H1 (cell line): ENCODE measurements around the gene TGFB2. TPM values are rescaled to one million over a fixed set of nuclear protein-coding genes. Genes with fewer than 3 reads are reported as not detected.

Experiments used
- CTCF ChIA-PET: fragments of 300-600 bp; sonication (Branson Sonifier 250); formaldehyde crosslinking; loops from one replicate; lab custom pipeline; 2021; ENCODE audit not compliant: partially characterized antibody; lab: Charles Lee
- POLR2A ChIA-PET: fragments of 300-600 bp; sonication (Branson Sonifier 250); formaldehyde crosslinking; loops from one replicate; lab custom pipeline; 2021; ENCODE audit warnings: inconsistent platforms; ENCODE audit not compliant: partially characterized antibody; lab: Charles Lee
- DNase-seq, 2 experiments: peaks; one replicate each; pipeline versions ENCODE4 v3.0.0 to v3.0.0-alpha.2; 2010 to 2022; ENCODE audit warnings: low spot score in 2 of 2, low read depth in 1 of 2, mixed read lengths in 1 of 2
- FAIRE-seq: peaks from 2 replicates; lab custom pipeline; 2011; peaks lifted over from hg19 to GRCh38; lab: Jason Lieb, UNC
- H2AFZ ChIP-seq: 2 replicates; pipeline ENCODE4 v1.8.1; 2012; ENCODE audit warnings: low read length, inconsistent platforms
- H2AK5ac ChIP-seq: 2 replicates; pipeline ENCODE4 v1.6.1; 2013; ENCODE audit warnings: low read depth, low read length
- H2BK120ac ChIP-seq: replicated peaks from 2 replicates; pipeline ENCODE3; 2013; ENCODE audit warnings: low read depth, low read length, inconsistent platforms
- H2BK12ac ChIP-seq: 2 replicates; pipeline ENCODE4 v1.6.1; 2013; ENCODE audit warnings: low read depth, low read length
- H2BK15ac ChIP-seq: 2 replicates; pipeline ENCODE4 v1.6.1; 2013; ENCODE audit warnings: low read length
- H2BK20ac ChIP-seq: 2 replicates; pipeline ENCODE4 v1.6.1; 2013; ENCODE audit warnings: low read length
- H2BK5ac ChIP-seq: 2 replicates; pipeline ENCODE4 v1.6.1; 2013; ENCODE audit warnings: low read depth, low read length
- H3K14ac ChIP-seq: 2 replicates; pipeline ENCODE4 v1.6.1; 2013; ENCODE audit warnings: inconsistent platforms; ENCODE audit not compliant: insufficient read length
- H3K18ac ChIP-seq: 2 replicates; pipeline ENCODE4 v1.6.1; 2013; ENCODE audit warnings: low read length; ENCODE audit errors: extremely low read depth
- H3K23ac ChIP-seq: 2 replicates; pipeline ENCODE4 v1.6.1; 2013; ENCODE audit warnings: inconsistent platforms; ENCODE audit not compliant: insufficient read length
- H3K23me2 ChIP-seq: 2 replicates; pipeline ENCODE4 v1.6.1; 2013; ENCODE audit warnings: low read depth, low read length
- H3K27ac ChIP-seq: 2 replicates; pipeline ENCODE4 v1.6.1; 2011; ENCODE audit warnings: low read depth, low read length, inconsistent platforms
- H3K27me3 ChIP-seq, 4 experiments: replicated peaks in 1 of 4; 1 replicate in 1 of 4; 2 replicates in 3 of 4; pipeline versions ENCODE4 v1.6.1 to v1.8.1; 2011 to 2013; ENCODE audit warnings: low read length in 3 of 4, mild to moderate bottlenecking in 3 of 4, inconsistent platforms in 2 of 4, mixed read lengths in 2 of 4, moderate library complexity in 1 of 4; ENCODE audit not compliant: control insufficient read depth in 3 of 4, insufficient read depth in 3 of 4; ENCODE audit errors: extremely low read depth in 1 of 4
- H3K36me3 ChIP-seq, 4 experiments: 2 replicates each; pipeline versions ENCODE4 v1.6.1 to v1.8.1; 2011 to 2013; ENCODE audit warnings: mild to moderate bottlenecking in 4 of 4, low read length in 3 of 4, moderate library complexity in 2 of 4, control low read depth in 1 of 4, inconsistent platforms in 1 of 4; ENCODE audit not compliant: insufficient read depth in 4 of 4, control insufficient read depth in 2 of 4
- H3K4ac ChIP-seq: replicated peaks from 2 replicates; pipeline ENCODE3; 2013; ENCODE audit warnings: low read length, low read depth, mixed read lengths, inconsistent platforms; ENCODE audit not compliant: insufficient read length
- H3K4me1 ChIP-seq, 4 experiments: replicated peaks in 1 of 4; 1 replicate in 1 of 4; 2 replicates in 3 of 4; pipeline versions ENCODE4 v1.6.1 to v1.8.1; 2011 to 2013; ENCODE audit warnings: low read length in 3 of 4, inconsistent platforms in 2 of 4, mixed read lengths in 1 of 4; ENCODE audit not compliant: insufficient read depth in 4 of 4, control insufficient read depth in 3 of 4
- H3K4me2 ChIP-seq, 2 experiments: 2 replicates each; pipeline versions ENCODE4 v1.6.1 to v1.8.1; 2011 to 2013; ENCODE audit warnings: low read depth in 2 of 2, low read length in 2 of 2, control low read depth in 1 of 2, inconsistent platforms in 1 of 2, mild to moderate bottlenecking in 1 of 2; ENCODE audit not compliant: insufficient read depth in 1 of 2
- H3K4me3 ChIP-seq, 4 experiments: fragments of 200-600, 300-600 bp in 1 of 4; sonication (generic), shearing (Covaris generic), sonication (Bioruptor Twin) in 1 of 4; 2 replicates each; pipeline versions ENCODE4 v1.5.1 to v1.8.1; 2011 to 2016; ENCODE audit warnings: low read length in 4 of 4, low read depth in 3 of 4, control low read depth in 2 of 4, inconsistent platforms in 2 of 4, mild to moderate bottlenecking in 2 of 4, mixed read lengths in 1 of 4, moderate library complexity in 1 of 4; ENCODE audit not compliant: insufficient read depth in 2 of 4; ENCODE audit errors: extremely low read depth in 1 of 4
- H3K56ac ChIP-seq: replicated peaks from 2 replicates; pipeline ENCODE3; 2013; ENCODE audit warnings: low read depth, mild to moderate bottlenecking, mixed read lengths, low read length, inconsistent platforms; ENCODE audit not compliant: insufficient read length
- H3K79me1 ChIP-seq: 2 replicates; pipeline ENCODE4 v1.6.1; 2013; ENCODE audit warnings: low read depth, low read length, control low read depth
- H3K79me2 ChIP-seq, 2 experiments: 2 replicates each; pipeline versions ENCODE4 v1.6.1 to v1.8.1; 2012 to 2013; ENCODE audit warnings: low read length in 2 of 2, mild to moderate bottlenecking in 2 of 2, inconsistent platforms in 1 of 2; ENCODE audit not compliant: insufficient read depth in 2 of 2, control insufficient read depth in 1 of 2
- H3K9ac ChIP-seq, 4 experiments: replicated peaks in 1 of 4; 1 replicate in 1 of 4; 2 replicates in 3 of 4; pipeline versions ENCODE4 v1.6.1 to v1.8.1; 2011 to 2013; ENCODE audit warnings: low read depth in 3 of 4, low read length in 3 of 4, control low read depth in 2 of 4, mild to moderate bottlenecking in 2 of 4, moderate library complexity in 2 of 4, inconsistent platforms in 1 of 4; ENCODE audit errors: extremely low read depth in 1 of 4
- H3K9me3 ChIP-seq, 2 experiments: 2 replicates each; pipeline versions ENCODE4 v1.6.1 to v1.8.1; 2012 to 2013; ENCODE audit warnings: mild to moderate bottlenecking in 2 of 2, moderate library complexity in 2 of 2, control low read depth in 1 of 2, inconsistent platforms in 1 of 2, low read depth in 1 of 2, low read length in 1 of 2, mixed read lengths in 1 of 2; ENCODE audit not compliant: insufficient read depth in 2 of 2
- H4K20me1 ChIP-seq, 2 experiments: replicated peaks in 1 of 2; 2 replicates each; pipeline versions ENCODE3 to v1.8.1; 2011 to 2013; ENCODE audit warnings: inconsistent platforms in 2 of 2, low read length in 2 of 2, mild to moderate bottlenecking in 1 of 2; ENCODE audit not compliant: insufficient read depth in 2 of 2, control insufficient read depth in 1 of 2
- H4K5ac ChIP-seq: 2 replicates; pipeline ENCODE4 v1.6.1; 2013; ENCODE audit warnings: low read length, low read depth, mixed read lengths, inconsistent platforms; ENCODE audit not compliant: insufficient read length
- H4K8ac ChIP-seq: 2 replicates; pipeline ENCODE4 v1.8.0; 2013; ENCODE audit warnings: mild to moderate bottlenecking, moderate library complexity, low read length, inconsistent platforms; ENCODE audit not compliant: insufficient read depth; ENCODE audit errors: extremely low read depth
- H4K91ac ChIP-seq: replicated peaks from 2 replicates; pipeline ENCODE3; 2013; ENCODE audit warnings: low read length, mixed read lengths, inconsistent platforms; ENCODE audit not compliant: insufficient read length
- ASH2L ChIP-seq: fragments of 200-600, 300-600 bp; sonication (generic); IDR thresholded peaks from one replicate; pipeline ENCODE4 v1.7.1; 2017; ENCODE audit warnings: low read length
- RAD21 ChIP-seq, 2 experiments: IDR thresholded peaks in 1 of 2; conservative IDR thresholded peaks in 1 of 2; 2 replicates each; pipeline ENCODE4 v1.6.1; 2011; ENCODE audit warnings: low read depth in 2 of 2, low read length in 2 of 2, improper control_type of control experiment in 1 of 2, inconsistent platforms in 1 of 2, mild to moderate bottlenecking in 1 of 2, moderate library complexity in 1 of 2
- RBBP5 ChIP-seq: IDR thresholded peaks from 2 replicates; pipeline ENCODE4 v1.7.1; 2012; ENCODE audit warnings: low read depth, mild to moderate bottlenecking, inconsistent platforms, low read length, moderate library complexity, borderline replicate concordance
- SIN3A ChIP-seq, 2 experiments: IDR thresholded peaks in 1 of 2; conservative IDR thresholded peaks in 1 of 2; 2 replicates each; pipeline ENCODE4 v1.6.1; 2011 to 2012; ENCODE audit warnings: low read length in 2 of 2, improper control_type of control experiment in 1 of 2, low read depth in 1 of 2, mild to moderate bottlenecking in 1 of 2
- TAF1 ChIP-seq: IDR thresholded peaks from 2 replicates; pipeline ENCODE4 v1.6.1; 2011; ENCODE audit warnings: mild to moderate bottlenecking, low read depth, low read length
- TEAD4 ChIP-seq: IDR thresholded peaks from 2 replicates; pipeline ENCODE4 v1.6.1; 2012; ENCODE audit warnings: low read depth, low read length, inconsistent platforms, mixed read lengths
- WGBS, 2 experiments: shearing (Covaris generic) in 1 of 2; methylation state at CpG; one replicate each; pipeline versions ENCODE4 v1.1.6 to v1.1.7; 2013 to 2015; ENCODE audit warnings: low lambda C conversion rate in 2 of 2, mixed read lengths in 2 of 2, inconsistent platforms in 1 of 2, low coverage in 1 of 2, missing lambda C conversion rate in 1 of 2; ENCODE audit not compliant: insufficient replicate concordance in 2 of 2, insufficient coverage in 1 of 2, insufficient read length in 1 of 2; ENCODE audit errors: extremely low coverage in 1 of 2, missing lambda C conversion rate in 1 of 2; 5-methylcytosine and 5-hydroxymethylcytosine counted together
- polyA plus RNA-seq, 7 experiments: library from polyadenylated mRNA; depleted of rRNA in 3 of 7; stranded (reverse) in 5 of 7; unstranded in 2 of 7; fragments of >200 nt in 5 of 7; fragments of 200-250 nt in 2 of 7; gene quantifications; 1 replicate in 5 of 7; 2 replicates in 1 of 7; 4 replicates in 1 of 7; pipeline versions ENCODE4 v1.2.1 to v1.2.3, GENCODE V29; 2011 to 2013; ENCODE audit warnings: missing spikeins in 2 of 7, mixed read lengths in 2 of 7
- total RNA-seq: library from RNA; stranded (reverse); fragmentation: NEBNext Ultra II Directional; extraction: Animal tissue kit (Norgen Biotek cat#: 25700); gene quantifications from 2 replicates; pipeline ENCODE4 v1.2.1, GENCODE V29; 2021
- TF ChIP-seq, protein P1 (sequence below): IDR thresholded peaks from 2 replicates; pipeline ENCODE4 v1.6.1; 2011; ENCODE audit warnings: low read length, improper control_type of control experiment

The TGFB2 gene
- total and polyA plus RNA-seq, 2 of the 8 experiments (the other 6 are each of a cell fraction or from before 2014, with no cell fraction given) = 0.26 to 0.84 TPM

DNA sequence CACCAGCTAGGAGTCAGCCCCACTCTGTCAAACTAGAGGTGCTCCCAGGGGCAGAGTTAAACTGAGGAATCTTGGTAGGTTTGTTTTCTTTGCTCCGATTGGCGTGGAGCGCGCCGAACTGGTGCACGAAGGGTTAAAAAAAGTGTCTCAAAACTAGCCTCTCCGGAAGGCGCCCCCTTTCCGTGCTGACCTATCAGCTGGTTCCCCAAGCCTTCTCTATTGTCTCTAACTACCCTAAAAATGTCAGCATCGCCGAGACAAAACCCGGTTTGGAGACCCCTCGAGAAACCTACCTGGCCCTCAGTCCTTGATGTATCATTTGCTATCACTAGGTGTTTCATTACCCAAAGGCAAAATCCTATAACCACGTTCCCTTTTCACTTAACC is 2.2 kb downstream of the TGFB2 start:
- Histone ChIP-seq H2AK5ac (no peak overlapping the region), H2BK5ac (no peak overlapping the region), H3K14ac (no peak overlapping the region), H3K23ac (no peak overlapping the region), H3K9ac (peak overlapping the region in 1 of 4 experiments; percentile 47; a peak in 1 of 7 replicates), H3K4ac (no peak overlapping the region), H4K91ac (no peak overlapping the region), H3K23me2 (peaks cover 24% of the 10 kb centered on the region), H2BK15ac (no peak overlapping the region), H3K36me3 (no peaks in the 10 kb centered on the region), H3K27me3 (peaks cover 0 to 16% (median 6%) of the 10 kb centered on the region in 4 experiments; a peak in 5 of 7 replicates), H2AFZ (peak overlapping the region; percentile 94), H3K27ac (no peak overlapping the region), H4K20me1 (no peaks in the 10 kb centered on the region), H3K4me3 (peak overlapping the region; percentile 72 to 88 (median 80)), H3K4me2 (peak overlapping the region; percentile 83 to 95), H2BK12ac (no peak overlapping the region), H3K79me1 (no peaks in the 10 kb centered on the region), H3K79me2 (no peaks in the 10 kb centered on the region), H2BK20ac (no peak overlapping the region), H4K5ac (peak overlapping the region; percentile 48), H4K8ac (no peak overlapping the region), H3K18ac (peak overlapping the region; percentile 76; the same call in 1 of the 2 replicates), H3K9me3 (no peaks in the 10 kb centered on the region), H3K56ac (no peak overlapping the region), H2BK120ac (no peak overlapping the region), H3K4me1 (no peaks in the 10 kb centered on the region; a peak in 3 of 7 replicates)
- POLR2A ChIA-PET = no interaction called here
- 1% methylated on average over 14 of the region's 14 CpGs; no CpG with 5 or more reads in 1 of the 2 experiments for WGBS, 2 experiments
- CTCF ChIA-PET = interaction anchor here (1.0 to 1.4 kb wide), 2 partner anchors 9 to 171 kb away, joined by 3 to 6 read pairs; no protein-coding TSS in a partner anchor
- TF ChIP-seq RBBP5 (no peak), ASH2L (peak; percentile 46), RAD21 (IDR thresholded peaks at IDR 0.05 in 1 of 2, conservative IDR thresholded peaks at IDR 0.05 in 1 of 2; ENCODE audit: low read depth in 2 of 2, low read length in 2 of 2) (0 out of 4 replicates have a peak, but pooled peaks have one; percentile 1 to 4), TAF1 (no peak), TEAD4 (no peak), SIN3A (conservative IDR thresholded peaks at IDR 0.05 in 1 of 2, IDR thresholded peaks at IDR 0.05 in 1 of 2; ENCODE audit: low read depth in 1 of 2, low read length in 2 of 2) (0 out of 4 replicates have a peak, but pooled peaks of 1 of the 2 experiments have one; percentile 33)
- TF ChIP-seq, protein P1, sequence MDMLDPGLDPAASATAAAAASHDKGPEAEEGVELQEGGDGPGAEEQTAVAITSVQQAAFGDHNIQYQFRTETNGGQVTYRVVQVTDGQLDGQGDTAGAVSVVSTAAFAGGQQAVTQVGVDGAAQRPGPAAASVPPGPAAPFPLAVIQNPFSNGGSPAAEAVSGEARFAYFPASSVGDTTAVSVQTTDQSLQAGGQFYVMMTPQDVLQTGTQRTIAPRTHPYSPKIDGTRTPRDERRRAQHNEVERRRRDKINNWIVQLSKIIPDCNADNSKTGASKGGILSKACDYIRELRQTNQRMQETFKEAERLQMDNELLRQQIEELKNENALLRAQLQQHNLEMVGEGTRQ = no peak
- peak in 1 of 2 experiments; percentile 70 for DNase-seq
- FAIRE-seq = no peak
